ENCODE data around the gene BBOF1. TPM values are rescaled to one million over a fixed set of nuclear protein-coding genes. Genes with fewer than 3 reads are reported as not detected.

BBOF1 gene
- total and polyA plus RNA-seq, 9 of the 15 experiments (the other 6 are each of a cell fraction or from before 2014, with no cell fraction given) = 1.3 to 4.9 (median 4.2) TPM

GRCh38 chr14:74084277-74085046, 65.3 kb downstream of the BBOF1 start, which contains the start of the genes ALDH6A1 and LIN52 (continued):
- TF ChIP-seq ZBTB34 (CRISPR knock-in tag; IDR thresholded peaks at IDR 0.05) (no peak), ZNF324 (CRISPR knock-in tag; IDR thresholded peaks at IDR 0.05) (no peak), RFX7 (CRISPR knock-in tag; IDR thresholded peaks at IDR 0.05) (no peak), SMARCA4 (IDR thresholded peaks at IDR 0.05) (no peak), TRIM24 (IDR thresholded peaks at IDR 0.05) (no peak), PRPF4 (IDR thresholded peaks at IDR 0.05; ENCODE audit: insufficient read depth, low read depth, low read length, poor library complexity, severe bottlenecking) (no peak), MYBL2 (IDR thresholded peaks at IDR 0.05; ENCODE audit: low read depth) (peak; percentile 70), MYBL2 (CRISPR knock-in tag; IDR thresholded peaks at IDR 0.05; ENCODE audit: borderline replicate concordance) (no peak), XRCC5 (IDR thresholded peaks at IDR 0.05; ENCODE audit: low read depth, low read length) (no peak), ZBTB5 (IDR thresholded peaks at IDR 0.05) (no peak), ILK (tag; IDR thresholded peaks at IDR 0.05; ENCODE audit: borderline replicate concordance, low read depth) (no peak), ZNF280A (IDR thresholded peaks at IDR 0.05; ENCODE audit: low read depth, partially characterized antibody) (no peak), CREB3 (tag; conservative IDR thresholded peaks at IDR 0.05; ENCODE audit: low read depth) (no peak), OTX1 (CRISPR knock-in tag; IDR thresholded peaks at IDR 0.05) (no peak), HMBOX1 (IDR thresholded peaks at IDR 0.05) (no peak), CTCFL (IDR thresholded peaks at IDR 0.05; ENCODE audit: borderline replicate concordance, insufficient read depth, low read depth, low read length, poor library complexity, severe bottlenecking) (no peak), HLTF (IDR thresholded peaks at IDR 0.05) (no peak), NCOA1 (IDR thresholded peaks at IDR 0.05; ENCODE audit: low read depth) (no peak), BRD9 (IDR thresholded peaks at IDR 0.05; ENCODE audit: low read depth, partially characterized antibody) (no peak)

Measured in K562 (cell line).